WTC11 (cell line): ENCODE measurements around the gene RIN3. TPM values are rescaled to one million over a fixed set of nuclear protein-coding genes. Genes with fewer than 3 reads are reported as not detected.

Source experiments
- ATAC-seq: fragments of 200-7000 bp; cut with Tn5 transposase; 2 replicates; pipeline ENCODE4 v1.10.0; 2021; ENCODE audit warnings: mild to moderate bottlenecking, moderate library complexity
- CTCF ChIA-PET: fragments of 300-600 bp; sonication (Branson Sonifier 250); formaldehyde crosslinking; loops from one replicate; lab custom pipeline; 2021; ENCODE audit warnings: antibody characterized with exemption; lab: Charles Lee
- POLR2A ChIA-PET: fragments of 350-600 bp; sonication (Branson Sonifier 250); formaldehyde crosslinking; loops from one replicate; lab custom pipeline; 2021; ENCODE audit warnings: antibody characterized with exemption; lab: Charles Lee
- DNase-seq: peaks from one replicate; pipeline ENCODE4 v3.0.0; 2021; ENCODE audit warnings: low spot score
- H3K27ac Mint-ChIP-seq: 2 replicates; pipeline ENCODE4 v1.8.0; 2021; ENCODE audit warnings: mixed read lengths
- H3K27me3 Mint-ChIP-seq: 2 replicates; pipeline ENCODE4 v1.8.0; 2021; ENCODE audit warnings: low read depth, mild to moderate bottlenecking, moderate library complexity, mixed read lengths
- H3K36me3 Mint-ChIP-seq: 2 replicates; pipeline ENCODE4 v1.8.0; 2021; ENCODE audit warnings: mixed read lengths
- H3K4me1 Mint-ChIP-seq: 2 replicates; pipeline ENCODE4 v1.8.0; 2022; ENCODE audit warnings: mixed read lengths
- H3K4me3 Mint-ChIP-seq: 2 replicates; pipeline ENCODE4 v1.8.0; 2021; ENCODE audit warnings: mild to moderate bottlenecking, moderate library complexity, mixed read lengths
- H3K9me3 Mint-ChIP-seq: 2 replicates; pipeline ENCODE4 v1.8.0; 2021; ENCODE audit warnings: mixed read lengths
- ELF4 ChIP-seq: sonication (generic); formaldehyde crosslinking; IDR thresholded peaks from 2 replicates; pipeline ENCODE4 v1.8.1; 2022; ENCODE audit warnings: low read depth, mild to moderate bottlenecking, moderate library complexity, missing genetic modification reagents
- ETV6 ChIP-seq: sonication (generic); formaldehyde crosslinking; IDR thresholded peaks from 2 replicates; pipeline ENCODE4 v1.8.1; 2022; ENCODE audit warnings: mild to moderate bottlenecking, missing genetic modification reagents
- FOXP1 ChIP-seq: sonication (generic); formaldehyde crosslinking; IDR thresholded peaks from 2 replicates; pipeline ENCODE4 v1.8.0; 2022; ENCODE audit warnings: missing genetic modification reagents, mild to moderate bottlenecking, moderate library complexity, borderline replicate concordance
- KAT7 ChIP-seq: sonication (generic); formaldehyde crosslinking; IDR thresholded peaks from 2 replicates; pipeline ENCODE4 v1.8.1; 2023; ENCODE audit warnings: missing genetic modification reagents, mild to moderate bottlenecking, borderline replicate concordance
- NR2C2 ChIP-seq: sonication (generic); formaldehyde crosslinking; IDR thresholded peaks from 2 replicates; pipeline ENCODE4 v1.8.0; 2022; ENCODE audit warnings: mild to moderate bottlenecking, missing genetic modification reagents
- OVOL2 ChIP-seq: fragments of 250-450 bp; sonication (Bioruptor Pico); IDR thresholded peaks from 2 replicates; pipeline ENCODE4 v1.9.0; 2021; ENCODE audit warnings: mild to moderate bottlenecking, borderline replicate concordance
- RORB ChIP-seq: fragments of 250-450 bp; sonication (Bioruptor Pico); IDR thresholded peaks from 2 replicates; pipeline ENCODE4 v1.9.0; 2021; ENCODE audit warnings: mild to moderate bottlenecking
- SMAD4 ChIP-seq: sonication (generic); formaldehyde crosslinking; IDR thresholded peaks from 2 replicates; pipeline ENCODE4 v1.8.0; 2022; ENCODE audit warnings: mild to moderate bottlenecking, missing genetic modification reagents
- SOX15 ChIP-seq: fragments of 250-450 bp; sonication (Bioruptor Pico); IDR thresholded peaks from 2 replicates; pipeline ENCODE4 v1.9.0; 2021; ENCODE audit warnings: mild to moderate bottlenecking
- TEAD4 ChIP-seq: sonication (generic); formaldehyde crosslinking; IDR thresholded peaks from 2 replicates; pipeline ENCODE4 v1.8.0; 2022; ENCODE audit warnings: mild to moderate bottlenecking, missing genetic modification reagents
- TP53 ChIP-seq: sonication (generic); formaldehyde crosslinking; IDR thresholded peaks from 2 replicates; pipeline ENCODE4 v1.8.1; 2023; ENCODE audit warnings: mild to moderate bottlenecking, missing genetic modification reagents
- ZNF219 ChIP-seq: sonication (generic); formaldehyde crosslinking; IDR thresholded peaks from 2 replicates; pipeline ENCODE4 v1.8.0; 2023; ENCODE audit warnings: missing genetic modification reagents, mild to moderate bottlenecking, borderline replicate concordance
- ZNF232 ChIP-seq: sonication (generic); formaldehyde crosslinking; IDR thresholded peaks from 2 replicates; pipeline ENCODE4 v1.8.0; 2022; ENCODE audit warnings: mild to moderate bottlenecking, missing genetic modification reagents
- ZNF671 ChIP-seq: fragments of 250-450 bp; sonication (Bioruptor Pico); IDR thresholded peaks from 2 replicates; pipeline ENCODE4 v1.8.0; 2021; ENCODE audit warnings: mild to moderate bottlenecking
- total RNA-seq: library from RNA; stranded (reverse); gene quantifications from 3 replicates; pipeline ENCODE4 v1.2.3, GENCODE V29; 2021
- TF ChIP-seq, protein P1 (sequence below): sonication (generic); formaldehyde crosslinking; IDR thresholded peaks from 2 replicates; pipeline ENCODE4 v1.8.1; 2023; ENCODE audit warnings: mild to moderate bottlenecking, missing genetic modification reagents, moderate library complexity
- TF ChIP-seq, protein P2 (sequence below): fragments of 250-450 bp; sonication (Bioruptor Pico); IDR thresholded peaks from 2 replicates; pipeline ENCODE4 v1.9.0; 2021; ENCODE audit warnings: mild to moderate bottlenecking
- TF ChIP-seq, protein P3 (sequence below): sonication (generic); formaldehyde crosslinking; IDR thresholded peaks from 2 replicates; pipeline ENCODE4 v1.8.0; 2023; ENCODE audit warnings: missing genetic modification reagents, mild to moderate bottlenecking, borderline replicate concordance
- TF ChIP-seq, protein P4 (sequence below): sonication (generic); formaldehyde crosslinking; IDR thresholded peaks from 2 replicates; pipeline ENCODE4 v1.8.0; 2022; ENCODE audit warnings: mild to moderate bottlenecking, missing genetic modification reagents
- TF ChIP-seq, protein P5 (sequence below): sonication (generic); formaldehyde crosslinking; IDR thresholded peaks from 2 replicates; pipeline ENCODE4 v1.8.1; 2023; ENCODE audit warnings: mild to moderate bottlenecking, moderate library complexity, missing genetic modification reagents
- TF ChIP-seq, protein P6 (sequence below): sonication (generic); formaldehyde crosslinking; IDR thresholded peaks from 2 replicates; pipeline ENCODE4 v1.8.1; 2023; ENCODE audit warnings: mild to moderate bottlenecking, missing genetic modification reagents

The RIN3 gene
- total RNA-seq, 1 experiment from 2014 or later = 3.3 TPM

DNA sequence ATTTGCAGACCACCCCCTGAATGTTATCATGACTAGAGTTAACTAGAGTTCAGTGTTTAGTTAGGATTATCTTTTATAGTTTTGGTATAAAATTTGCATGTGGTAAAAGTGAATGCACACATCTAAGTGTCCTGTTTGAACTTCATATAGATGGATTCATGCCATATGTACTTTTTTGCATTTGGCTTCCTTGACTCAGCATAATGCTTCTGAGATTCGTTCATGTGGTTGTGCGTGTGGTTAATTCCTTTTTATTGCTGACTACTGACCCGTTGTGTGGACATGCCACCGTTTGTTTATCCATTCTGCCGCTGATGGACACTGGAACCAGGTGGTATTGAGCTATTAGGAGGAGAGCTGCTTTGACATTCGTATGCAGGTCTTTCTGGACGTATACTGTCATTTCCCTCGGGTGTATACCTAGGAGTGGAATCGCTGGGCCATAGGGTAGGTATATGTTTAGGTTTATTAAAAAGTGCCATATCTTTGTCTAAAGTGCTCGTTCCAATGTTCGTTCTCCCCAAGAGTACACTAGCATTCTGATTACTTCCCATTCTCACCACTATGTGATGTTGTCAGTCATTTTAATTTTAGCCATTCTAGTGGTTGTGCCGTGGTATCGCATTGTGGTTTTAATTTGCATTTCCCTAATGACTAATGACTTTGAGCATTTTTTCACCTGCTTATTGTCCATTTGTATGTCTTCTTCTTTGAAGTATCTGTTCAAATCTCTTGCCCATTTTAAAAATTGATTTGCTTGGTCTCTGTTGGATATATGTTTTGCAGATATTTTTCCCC, 37.7 kb downstream of the RIN3 start:
- ChIA-PET CTCF (no interaction called here), POLR2A (no interaction called here)
- ATAC-seq = no peak
- Mint-ChIP-seq H3K4me1 (peaks cover 7% of the 10 kb centered on the region; the same call in 1 of the 2 replicates), H3K4me3 (no peak overlapping the region), H3K27ac (no peak overlapping the region), H3K27me3 (no peaks in the 10 kb centered on the region), H3K9me3 (no peaks in the 10 kb centered on the region), H3K36me3 (no peaks in the 10 kb centered on the region)
- DNase-seq = no peak
- TF ChIP-seq ETV6 (CRISPR knock-in tag) = no peak

DNA sequence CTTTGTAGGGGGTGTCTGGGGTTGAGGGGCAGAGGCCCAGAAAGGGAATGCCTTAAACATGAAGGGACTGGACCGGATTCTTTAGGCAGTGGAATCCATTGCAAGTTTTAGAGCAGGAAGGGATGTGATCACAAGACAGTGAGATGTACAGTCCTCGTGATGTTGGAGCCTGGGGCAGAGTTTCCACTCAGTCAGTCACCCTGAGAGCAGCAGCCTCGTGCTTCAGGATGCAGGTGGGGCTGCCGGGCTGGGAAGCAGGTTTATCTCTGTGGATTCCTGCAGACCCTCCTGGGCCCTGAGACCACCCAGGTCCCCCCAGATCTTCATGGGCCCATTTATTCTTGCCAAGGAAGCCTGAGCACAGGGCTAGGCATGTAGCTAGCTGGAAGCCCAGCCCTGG, 38.5 kb downstream of the RIN3 start:
- TF ChIP-seq ZNF232 = no peak
- TF ChIP-seq RORB (CRISPR knock-in tag) = no peak
- TF ChIP-seq ELF4 = no peak
- TF ChIP-seq, protein P1, sequence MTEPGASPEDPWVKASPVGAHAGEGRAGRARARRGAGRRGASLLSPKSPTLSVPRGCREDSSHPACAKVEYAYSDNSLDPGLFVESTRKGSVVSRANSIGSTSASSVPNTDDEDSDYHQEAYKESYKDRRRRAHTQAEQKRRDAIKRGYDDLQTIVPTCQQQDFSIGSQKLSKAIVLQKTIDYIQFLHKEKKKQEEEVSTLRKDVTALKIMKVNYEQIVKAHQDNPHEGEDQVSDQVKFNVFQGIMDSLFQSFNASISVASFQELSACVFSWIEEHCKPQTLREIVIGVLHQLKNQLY (CRISPR knock-in tag) = no peak
- TF ChIP-seq SMAD4 (CRISPR knock-in tag) = no peak
- TF ChIP-seq, protein P2, sequence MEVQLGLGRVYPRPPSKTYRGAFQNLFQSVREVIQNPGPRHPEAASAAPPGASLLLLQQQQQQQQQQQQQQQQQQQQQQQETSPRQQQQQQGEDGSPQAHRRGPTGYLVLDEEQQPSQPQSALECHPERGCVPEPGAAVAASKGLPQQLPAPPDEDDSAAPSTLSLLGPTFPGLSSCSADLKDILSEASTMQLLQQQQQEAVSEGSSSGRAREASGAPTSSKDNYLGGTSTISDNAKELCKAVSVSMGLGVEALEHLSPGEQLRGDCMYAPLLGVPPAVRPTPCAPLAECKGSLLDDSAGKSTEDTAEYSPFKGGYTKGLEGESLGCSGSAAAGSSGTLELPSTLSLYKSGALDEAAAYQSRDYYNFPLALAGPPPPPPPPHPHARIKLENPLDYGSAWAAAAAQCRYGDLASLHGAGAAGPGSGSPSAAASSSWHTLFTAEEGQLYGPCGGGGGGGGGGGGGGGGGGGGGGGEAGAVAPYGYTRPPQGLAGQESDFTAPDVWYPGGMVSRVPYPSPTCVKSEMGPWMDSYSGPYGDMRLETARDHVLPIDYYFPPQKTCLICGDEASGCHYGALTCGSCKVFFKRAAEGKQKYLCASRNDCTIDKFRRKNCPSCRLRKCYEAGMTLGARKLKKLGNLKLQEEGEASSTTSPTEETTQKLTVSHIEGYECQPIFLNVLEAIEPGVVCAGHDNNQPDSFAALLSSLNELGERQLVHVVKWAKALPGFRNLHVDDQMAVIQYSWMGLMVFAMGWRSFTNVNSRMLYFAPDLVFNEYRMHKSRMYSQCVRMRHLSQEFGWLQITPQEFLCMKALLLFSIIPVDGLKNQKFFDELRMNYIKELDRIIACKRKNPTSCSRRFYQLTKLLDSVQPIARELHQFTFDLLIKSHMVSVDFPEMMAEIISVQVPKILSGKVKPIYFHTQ = no peak
- no peak for TF ChIP-seq SOX15
- TF ChIP-seq, protein P3, sequence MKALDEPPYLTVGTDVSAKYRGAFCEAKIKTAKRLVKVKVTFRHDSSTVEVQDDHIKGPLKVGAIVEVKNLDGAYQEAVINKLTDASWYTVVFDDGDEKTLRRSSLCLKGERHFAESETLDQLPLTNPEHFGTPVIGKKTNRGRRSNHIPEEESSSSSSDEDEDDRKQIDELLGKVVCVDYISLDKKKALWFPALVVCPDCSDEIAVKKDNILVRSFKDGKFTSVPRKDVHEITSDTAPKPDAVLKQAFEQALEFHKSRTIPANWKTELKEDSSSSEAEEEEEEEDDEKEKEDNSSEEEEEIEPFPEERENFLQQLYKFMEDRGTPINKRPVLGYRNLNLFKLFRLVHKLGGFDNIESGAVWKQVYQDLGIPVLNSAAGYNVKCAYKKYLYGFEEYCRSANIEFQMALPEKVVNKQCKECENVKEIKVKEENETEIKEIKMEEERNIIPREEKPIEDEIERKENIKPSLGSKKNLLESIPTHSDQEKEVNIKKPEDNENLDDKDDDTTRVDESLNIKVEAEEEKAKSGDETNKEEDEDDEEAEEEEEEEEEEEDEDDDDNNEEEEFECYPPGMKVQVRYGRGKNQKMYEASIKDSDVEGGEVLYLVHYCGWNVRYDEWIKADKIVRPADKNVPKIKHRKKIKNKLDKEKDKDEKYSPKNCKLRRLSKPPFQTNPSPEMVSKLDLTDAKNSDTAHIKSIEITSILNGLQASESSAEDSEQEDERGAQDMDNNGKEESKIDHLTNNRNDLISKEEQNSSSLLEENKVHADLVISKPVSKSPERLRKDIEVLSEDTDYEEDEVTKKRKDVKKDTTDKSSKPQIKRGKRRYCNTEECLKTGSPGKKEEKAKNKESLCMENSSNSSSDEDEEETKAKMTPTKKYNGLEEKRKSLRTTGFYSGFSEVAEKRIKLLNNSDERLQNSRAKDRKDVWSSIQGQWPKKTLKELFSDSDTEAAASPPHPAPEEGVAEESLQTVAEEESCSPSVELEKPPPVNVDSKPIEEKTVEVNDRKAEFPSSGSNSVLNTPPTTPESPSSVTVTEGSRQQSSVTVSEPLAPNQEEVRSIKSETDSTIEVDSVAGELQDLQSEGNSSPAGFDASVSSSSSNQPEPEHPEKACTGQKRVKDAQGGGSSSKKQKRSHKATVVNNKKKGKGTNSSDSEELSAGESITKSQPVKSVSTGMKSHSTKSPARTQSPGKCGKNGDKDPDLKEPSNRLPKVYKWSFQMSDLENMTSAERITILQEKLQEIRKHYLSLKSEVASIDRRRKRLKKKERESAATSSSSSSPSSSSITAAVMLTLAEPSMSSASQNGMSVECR (CRISPR knock-in tag) = no peak
- TF ChIP-seq ZNF671 = no peak
- TF ChIP-seq, protein P4, sequence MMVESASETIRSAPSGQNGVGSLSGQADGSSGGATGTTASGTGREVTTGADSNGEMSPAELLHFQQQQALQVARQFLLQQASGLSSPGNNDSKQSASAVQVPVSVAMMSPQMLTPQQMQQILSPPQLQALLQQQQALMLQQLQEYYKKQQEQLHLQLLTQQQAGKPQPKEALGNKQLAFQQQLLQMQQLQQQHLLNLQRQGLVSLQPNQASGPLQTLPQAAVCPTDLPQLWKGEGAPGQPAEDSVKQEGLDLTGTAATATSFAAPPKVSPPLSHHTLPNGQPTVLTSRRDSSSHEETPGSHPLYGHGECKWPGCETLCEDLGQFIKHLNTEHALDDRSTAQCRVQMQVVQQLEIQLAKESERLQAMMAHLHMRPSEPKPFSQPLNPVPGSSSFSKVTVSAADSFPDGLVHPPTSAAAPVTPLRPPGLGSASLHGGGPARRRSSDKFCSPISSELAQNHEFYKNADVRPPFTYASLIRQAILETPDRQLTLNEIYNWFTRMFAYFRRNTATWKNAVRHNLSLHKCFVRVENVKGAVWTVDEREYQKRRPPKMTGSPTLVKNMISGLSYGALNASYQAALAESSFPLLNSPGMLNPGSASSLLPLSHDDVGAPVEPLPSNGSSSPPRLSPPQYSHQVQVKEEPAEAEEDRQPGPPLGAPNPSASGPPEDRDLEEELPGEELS = no peak
- no peak for TF ChIP-seq TEAD4 (CRISPR knock-in tag)
- TF ChIP-seq TP53 (CRISPR knock-in tag) = no peak
- TF ChIP-seq NR2C2 (CRISPR knock-in tag) = no peak
- TF ChIP-seq, protein P5, sequence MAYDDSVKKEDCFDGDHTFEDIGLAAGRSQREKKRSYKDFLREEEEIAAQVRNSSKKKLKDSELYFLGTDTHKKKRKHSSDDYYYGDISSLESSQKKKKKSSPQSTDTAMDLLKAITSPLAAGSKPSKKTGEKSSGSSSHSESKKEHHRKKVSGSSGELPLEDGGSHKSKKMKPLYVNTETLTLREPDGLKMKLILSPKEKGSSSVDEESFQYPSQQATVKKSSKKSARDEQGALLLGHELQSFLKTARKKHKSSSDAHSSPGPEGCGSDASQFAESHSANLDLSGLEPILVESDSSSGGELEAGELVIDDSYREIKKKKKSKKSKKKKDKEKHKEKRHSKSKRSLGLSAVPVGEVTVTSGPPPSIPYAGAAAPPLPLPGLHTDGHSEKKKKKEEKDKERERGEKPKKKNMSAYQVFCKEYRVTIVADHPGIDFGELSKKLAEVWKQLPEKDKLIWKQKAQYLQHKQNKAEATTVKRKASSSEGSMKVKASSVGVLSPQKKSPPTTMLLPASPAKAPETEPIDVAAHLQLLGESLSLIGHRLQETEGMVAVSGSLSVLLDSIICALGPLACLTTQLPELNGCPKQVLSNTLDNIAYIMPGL (CRISPR knock-in tag) = no peak
- no peak for TF ChIP-seq FOXP1 (CRISPR knock-in tag)
- TF ChIP-seq, protein P6, sequence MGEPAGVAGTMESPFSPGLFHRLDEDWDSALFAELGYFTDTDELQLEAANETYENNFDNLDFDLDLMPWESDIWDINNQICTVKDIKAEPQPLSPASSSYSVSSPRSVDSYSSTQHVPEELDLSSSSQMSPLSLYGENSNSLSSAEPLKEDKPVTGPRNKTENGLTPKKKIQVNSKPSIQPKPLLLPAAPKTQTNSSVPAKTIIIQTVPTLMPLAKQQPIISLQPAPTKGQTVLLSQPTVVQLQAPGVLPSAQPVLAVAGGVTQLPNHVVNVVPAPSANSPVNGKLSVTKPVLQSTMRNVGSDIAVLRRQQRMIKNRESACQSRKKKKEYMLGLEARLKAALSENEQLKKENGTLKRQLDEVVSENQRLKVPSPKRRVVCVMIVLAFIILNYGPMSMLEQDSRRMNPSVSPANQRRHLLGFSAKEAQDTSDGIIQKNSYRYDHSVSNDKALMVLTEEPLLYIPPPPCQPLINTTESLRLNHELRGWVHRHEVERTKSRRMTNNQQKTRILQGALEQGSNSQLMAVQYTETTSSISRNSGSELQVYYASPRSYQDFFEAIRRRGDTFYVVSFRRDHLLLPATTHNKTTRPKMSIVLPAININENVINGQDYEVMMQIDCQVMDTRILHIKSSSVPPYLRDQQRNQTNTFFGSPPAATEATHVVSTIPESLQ = no peak
- no peak for TF ChIP-seq OVOL2 (CRISPR knock-in tag)
- TF ChIP-seq ZNF219 (CRISPR knock-in tag) = no peak
- TF ChIP-seq KAT7 (CRISPR knock-in tag) = no peak
- DNase-seq (no peak), ATAC-seq (no peak)
- no peaks in the 10 kb centered on the region for H3K27me3 Mint-ChIP-seq
- CTCF ChIA-PET = no interaction called here
- H3K4me1 Mint-ChIP-seq = peaks cover 13% of the 10 kb centered on the region
- H3K9me3 Mint-ChIP-seq = no peaks in the 10 kb centered on the region
- H3K36me3 Mint-ChIP-seq = no peaks in the 10 kb centered on the region
- POLR2A ChIA-PET = no interaction called here
- no peak overlapping the region for H3K4me3 Mint-ChIP-seq
- H3K27ac Mint-ChIP-seq = no peak overlapping the region
